HL-60 (cell line): Measurements from ENCODE around the gene VSX2.

Experiments
- CTCF ChIP-seq: IDR thresholded peaks from one replicate; pipeline ENCODE4 v1.5.1; 2011; ENCODE audit warnings: low read length, control low read depth, inconsistent platforms; ENCODE audit not compliant: insufficient read depth
- GABPA ChIP-seq: IDR thresholded peaks from 2 replicates; pipeline ENCODE4 v1.6.1; 2012; ENCODE audit warnings: low read depth
- POLR2AphosphoS5 ChIP-seq: IDR thresholded peaks from 2 replicates; pipeline ENCODE4 v1.6.1; 2012; ENCODE audit warnings: low read depth
- SPI1 ChIP-seq: IDR thresholded peaks from 2 replicates; pipeline ENCODE4 v1.6.1; 2012; ENCODE audit warnings: low read depth, mild to moderate bottlenecking, borderline replicate concordance
- TF ChIP-seq, protein P1 (sequence below): IDR thresholded peaks from 2 replicates; pipeline ENCODE4 v1.6.1; 2012; ENCODE audit warnings: low read depth; ENCODE audit not compliant: insufficient replicate concordance

- no peak for TF ChIP-seq CTCF
- TF ChIP-seq, protein P1, sequence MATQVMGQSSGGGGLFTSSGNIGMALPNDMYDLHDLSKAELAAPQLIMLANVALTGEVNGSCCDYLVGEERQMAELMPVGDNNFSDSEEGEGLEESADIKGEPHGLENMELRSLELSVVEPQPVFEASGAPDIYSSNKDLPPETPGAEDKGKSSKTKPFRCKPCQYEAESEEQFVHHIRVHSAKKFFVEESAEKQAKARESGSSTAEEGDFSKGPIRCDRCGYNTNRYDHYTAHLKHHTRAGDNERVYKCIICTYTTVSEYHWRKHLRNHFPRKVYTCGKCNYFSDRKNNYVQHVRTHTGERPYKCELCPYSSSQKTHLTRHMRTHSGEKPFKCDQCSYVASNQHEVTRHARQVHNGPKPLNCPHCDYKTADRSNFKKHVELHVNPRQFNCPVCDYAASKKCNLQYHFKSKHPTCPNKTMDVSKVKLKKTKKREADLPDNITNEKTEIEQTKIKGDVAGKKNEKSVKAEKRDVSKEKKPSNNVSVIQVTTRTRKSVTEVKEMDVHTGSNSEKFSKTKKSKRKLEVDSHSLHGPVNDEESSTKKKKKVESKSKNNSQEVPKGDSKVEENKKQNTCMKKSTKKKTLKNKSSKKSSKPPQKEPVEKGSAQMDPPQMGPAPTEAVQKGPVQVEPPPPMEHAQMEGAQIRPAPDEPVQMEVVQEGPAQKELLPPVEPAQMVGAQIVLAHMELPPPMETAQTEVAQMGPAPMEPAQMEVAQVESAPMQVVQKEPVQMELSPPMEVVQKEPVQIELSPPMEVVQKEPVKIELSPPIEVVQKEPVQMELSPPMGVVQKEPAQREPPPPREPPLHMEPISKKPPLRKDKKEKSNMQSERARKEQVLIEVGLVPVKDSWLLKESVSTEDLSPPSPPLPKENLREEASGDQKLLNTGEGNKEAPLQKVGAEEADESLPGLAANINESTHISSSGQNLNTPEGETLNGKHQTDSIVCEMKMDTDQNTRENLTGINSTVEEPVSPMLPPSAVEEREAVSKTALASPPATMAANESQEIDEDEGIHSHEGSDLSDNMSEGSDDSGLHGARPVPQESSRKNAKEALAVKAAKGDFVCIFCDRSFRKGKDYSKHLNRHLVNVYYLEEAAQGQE, result no peak
- no peak for TF ChIP-seq POLR2AphosphoS5
- TF ChIP-seq GABPA, result no peak
- TF ChIP-seq SPI1, result no peak
Measured at GRCh38 chr14:74218462-74218861, 20.8 kb upstream of the VSX2 start.
